LNCAP (cell line): Measurements from ENCODE around the gene RERG.
A peak's percentile ranks its signal among the peaks of the same experiment; 100 is the strongest.

ENCODE experiments used
- TF ChIP-seq, protein P1 (sequence below): fragments of 450-650 bp; IDR thresholded peaks from 2 replicates; pipeline ENCODE4 v1.5.1; 2017; ENCODE audit warnings: mild to moderate bottlenecking

The RERG gene, protein sequence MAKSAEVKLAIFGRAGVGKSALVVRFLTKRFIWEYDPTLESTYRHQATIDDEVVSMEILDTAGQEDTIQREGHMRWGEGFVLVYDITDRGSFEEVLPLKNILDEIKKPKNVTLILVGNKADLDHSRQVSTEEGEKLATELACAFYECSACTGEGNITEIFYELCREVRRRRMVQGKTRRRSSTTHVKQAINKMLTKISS

DNA sequence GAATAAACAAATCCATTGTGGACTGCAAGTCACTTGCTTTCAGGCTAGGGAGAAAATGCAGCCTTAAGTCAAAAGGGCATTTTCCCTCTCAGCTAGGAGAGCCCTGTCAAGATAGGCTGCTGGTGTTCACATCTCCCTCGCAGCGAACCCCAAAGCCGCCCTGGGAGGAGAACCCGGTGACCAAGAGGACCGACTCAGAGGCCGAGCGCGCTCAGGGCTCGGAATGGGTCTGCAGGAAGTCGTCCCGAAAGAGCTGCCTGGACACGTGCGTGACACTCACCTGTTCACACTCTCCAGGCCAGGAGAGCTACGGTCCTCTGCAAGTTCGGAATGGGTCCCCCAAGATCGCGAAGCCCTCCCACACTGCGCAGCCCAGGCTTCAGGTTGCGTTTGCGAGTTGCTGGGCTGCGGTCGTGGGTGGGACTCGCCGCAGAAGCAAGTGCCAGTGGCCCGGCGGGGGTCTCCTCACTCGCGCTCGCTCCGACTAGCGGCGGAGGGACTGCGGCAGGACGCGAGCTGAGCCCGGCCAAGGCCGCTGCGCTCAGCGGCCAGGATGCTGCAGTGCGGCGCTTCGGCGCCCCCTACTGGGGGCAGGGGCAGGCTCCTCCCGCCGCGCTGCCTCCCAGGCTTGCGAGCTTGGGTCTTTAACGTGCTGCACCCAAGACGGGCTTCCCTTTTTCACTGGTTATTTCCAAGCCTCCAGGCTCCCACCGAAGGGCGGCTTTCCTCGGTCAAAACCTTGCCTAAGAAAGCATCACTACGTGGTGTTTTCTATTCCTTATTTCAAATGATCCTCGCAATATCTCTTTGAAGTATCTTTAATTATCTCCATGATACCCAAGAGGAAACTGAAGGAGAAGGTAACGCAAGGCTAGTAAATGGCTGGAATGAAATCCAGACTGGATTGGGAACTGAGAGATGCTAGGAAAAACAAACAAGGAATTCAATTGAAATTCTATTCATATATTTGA lies at the start of gene RERG:
RERG (minus strand) TSS at position 503 of the 971 bp plus-strand sequence. CDS start 3,928 bp downstream, outside the sequence.
- TF ChIP-seq, protein P1, sequence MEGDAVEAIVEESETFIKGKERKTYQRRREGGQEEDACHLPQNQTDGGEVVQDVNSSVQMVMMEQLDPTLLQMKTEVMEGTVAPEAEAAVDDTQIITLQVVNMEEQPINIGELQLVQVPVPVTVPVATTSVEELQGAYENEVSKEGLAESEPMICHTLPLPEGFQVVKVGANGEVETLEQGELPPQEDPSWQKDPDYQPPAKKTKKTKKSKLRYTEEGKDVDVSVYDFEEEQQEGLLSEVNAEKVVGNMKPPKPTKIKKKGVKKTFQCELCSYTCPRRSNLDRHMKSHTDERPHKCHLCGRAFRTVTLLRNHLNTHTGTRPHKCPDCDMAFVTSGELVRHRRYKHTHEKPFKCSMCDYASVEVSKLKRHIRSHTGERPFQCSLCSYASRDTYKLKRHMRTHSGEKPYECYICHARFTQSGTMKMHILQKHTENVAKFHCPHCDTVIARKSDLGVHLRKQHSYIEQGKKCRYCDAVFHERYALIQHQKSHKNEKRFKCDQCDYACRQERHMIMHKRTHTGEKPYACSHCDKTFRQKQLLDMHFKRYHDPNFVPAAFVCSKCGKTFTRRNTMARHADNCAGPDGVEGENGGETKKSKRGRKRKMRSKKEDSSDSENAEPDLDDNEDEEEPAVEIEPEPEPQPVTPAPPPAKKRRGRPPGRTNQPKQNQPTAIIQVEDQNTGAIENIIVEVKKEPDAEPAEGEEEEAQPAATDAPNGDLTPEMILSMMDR = peak; percentile 98

DNA sequence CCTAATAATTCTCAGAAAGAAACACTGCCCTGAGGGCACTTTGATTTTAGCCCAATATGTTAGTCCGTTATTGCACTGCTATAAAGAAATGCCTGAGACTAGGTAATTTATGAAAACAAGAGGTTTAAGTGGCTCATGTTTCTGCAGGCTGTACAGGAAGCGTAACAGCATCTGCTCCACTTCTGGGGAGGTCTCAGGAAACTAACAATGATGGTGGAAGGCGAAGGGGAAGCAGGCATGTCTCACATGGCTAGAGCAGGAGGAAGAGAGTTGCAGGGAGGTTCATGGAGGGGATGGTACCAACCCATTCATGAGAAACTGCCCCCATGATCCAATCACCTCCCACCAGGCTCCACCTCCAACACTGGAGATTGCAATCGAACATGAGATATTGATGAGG lies 49.4 kb upstream of the RERG start:
- TF ChIP-seq, protein P1 = no peak

DNA sequence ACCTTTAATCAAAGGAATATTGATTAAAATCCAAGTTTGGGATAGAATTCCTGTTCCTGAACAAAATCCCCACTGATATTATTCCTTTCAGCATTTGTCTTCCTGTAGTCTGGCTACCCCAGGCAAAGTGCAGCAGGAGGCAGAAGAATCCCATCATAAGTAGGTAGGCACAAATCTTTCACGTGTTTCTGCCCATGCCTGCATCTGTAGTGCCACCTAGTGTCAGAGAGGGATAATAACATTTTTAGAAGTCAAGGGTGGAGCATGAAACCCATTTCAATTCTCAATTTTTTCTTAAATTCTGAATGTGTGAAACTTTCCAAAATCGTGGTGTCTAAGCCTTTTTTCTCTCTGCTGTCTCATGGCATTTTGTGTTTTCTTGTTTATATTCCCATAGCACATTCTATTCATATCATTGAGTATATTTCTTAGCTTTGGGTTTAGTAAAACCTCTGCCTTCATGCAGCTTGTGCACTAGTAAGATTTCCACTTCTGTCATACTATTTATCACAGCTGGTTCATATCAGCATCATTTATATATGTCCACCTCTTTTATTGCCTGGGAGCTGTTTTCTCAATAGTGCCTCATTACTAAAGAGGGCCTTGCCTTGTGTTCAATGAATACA lies 47.8 kb upstream of the RERG start:
- TF ChIP-seq, protein P1 = peak; percentile 84

DNA sequence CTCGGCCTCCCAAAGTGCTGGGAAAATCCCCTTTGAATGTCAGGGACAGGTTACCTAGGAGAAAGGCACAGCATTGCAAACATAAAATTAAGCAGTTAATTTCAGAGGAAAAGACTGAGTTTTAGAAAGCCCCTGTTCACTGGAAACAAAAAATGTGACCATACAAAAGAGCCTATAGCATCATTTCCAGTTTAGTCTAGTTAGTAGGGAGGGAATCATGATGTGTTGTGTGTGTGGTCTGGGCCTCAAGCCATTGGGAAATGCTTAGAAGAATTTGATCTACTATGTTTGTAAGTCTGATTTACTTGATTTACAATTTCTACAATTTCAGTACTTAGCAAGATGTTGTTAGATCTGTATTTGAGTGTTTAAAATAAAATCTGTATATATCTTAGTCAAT lies 47.1 kb upstream of the RERG start:
- TF ChIP-seq, protein P1 = no peak

DNA sequence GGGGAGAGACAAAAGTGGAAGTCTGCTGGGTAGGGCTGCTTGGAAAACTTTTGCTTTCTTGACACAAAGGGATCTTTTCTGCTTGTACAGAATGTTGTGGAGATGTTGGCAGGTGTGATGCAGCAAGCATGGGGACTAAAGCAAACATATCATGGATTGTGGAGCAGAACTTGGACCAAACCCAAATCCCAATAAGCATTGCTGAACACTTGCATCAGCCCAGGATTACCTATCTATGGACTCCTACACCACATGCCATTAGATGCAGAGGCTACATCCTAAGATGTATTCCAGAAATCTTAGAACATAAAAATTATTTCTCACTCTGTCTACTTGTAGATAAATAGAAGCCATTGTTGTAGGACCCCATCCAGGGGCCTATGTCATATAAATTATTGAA lies 44.7 kb upstream of the RERG start:
- TF ChIP-seq, protein P1 = no peak

DNA sequence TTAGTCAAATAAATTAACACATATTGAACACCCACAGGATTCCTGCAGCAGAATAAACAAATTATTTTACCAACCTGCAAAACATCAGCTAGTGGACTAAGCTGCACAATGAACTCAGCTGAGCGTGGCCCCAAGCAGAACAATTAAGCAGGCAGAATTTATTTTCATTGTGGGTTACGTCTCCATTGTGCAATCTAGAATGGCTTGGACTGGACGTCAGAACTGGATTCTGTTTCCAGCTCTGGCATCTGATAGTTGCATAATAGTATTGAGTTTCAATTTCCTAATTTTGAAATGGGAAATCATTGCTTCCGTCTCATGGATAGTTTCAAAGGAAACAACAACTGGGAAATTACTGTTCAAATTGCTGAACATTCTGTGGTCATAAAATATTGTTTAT lies 35.5 kb upstream of the RERG start:
- TF ChIP-seq, protein P1 = no peak

DNA sequence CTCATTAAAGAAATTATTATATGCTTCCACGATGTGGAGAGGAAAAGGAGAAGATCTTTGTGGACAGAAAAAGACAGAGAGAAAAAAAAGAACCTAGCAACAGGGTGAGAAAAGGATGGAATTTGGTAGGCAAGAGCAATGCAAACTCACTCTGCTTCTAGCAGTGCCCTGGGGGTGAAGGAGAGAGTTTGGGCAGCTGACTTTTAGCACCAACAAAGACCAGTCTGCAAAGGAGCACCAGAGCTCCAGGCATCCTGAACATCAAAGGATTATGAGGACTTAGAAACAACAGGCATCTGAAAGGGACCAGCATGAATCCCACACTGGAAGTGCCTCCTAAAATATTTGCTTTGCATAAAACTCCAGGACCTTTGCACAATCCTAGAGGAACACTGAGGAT lies 32.8 kb upstream of the RERG start:
- TF ChIP-seq, protein P1 = no peak
